ENCODE data around the gene SERPINB7.

- no peak for TF ChIP-seq CTCF (IDR thresholded peaks at IDR 0.05 in 8 of 11, conservative IDR thresholded peaks at IDR 0.05 in 3 of 11)
- TF ChIP-seq POLR2A (IDR thresholded peaks at IDR 0.05), result no peak
- no peak for TF ChIP-seq POLR2AphosphoS5 (IDR thresholded peaks at IDR 0.05)
Observed at GRCh38 chr18:63774511-63774910, 707 bp upstream of the SERPINB7 start.

Measured in spleen (tissue), 7 donors.